HEK293 (cell line): ENCODE data around the gene FICD.

Source experiments
- CTCF ChIP-seq: fragments of 450-650 bp; formaldehyde crosslinking; IDR thresholded peaks from 2 replicates; pipeline ENCODE4 v1.5.1; 2016; ENCODE audit warnings: missing biosample characterization, missing genetic modification characterization
- GFI1B ChIP-seq: fragments of 450-650 bp; formaldehyde crosslinking; IDR thresholded peaks from 2 replicates; pipeline ENCODE4 v1.5.1; 2016; ENCODE audit warnings: missing biosample characterization, missing genetic modification characterization
- KLF9 ChIP-seq: fragments of 450-650 bp; formaldehyde crosslinking; IDR thresholded peaks from 2 replicates; pipeline ENCODE4 v1.5.1; 2016; ENCODE audit warnings: missing biosample characterization, missing genetic modification characterization, low read depth
- PRDM10 ChIP-seq: fragments of 450-650 bp; formaldehyde crosslinking; IDR thresholded peaks from 2 replicates; pipeline ENCODE4 v1.5.1; 2016; ENCODE audit warnings: missing biosample characterization, missing genetic modification characterization
- SALL2 ChIP-seq: fragments of 450-650 bp; formaldehyde crosslinking; IDR thresholded peaks from 2 replicates; pipeline ENCODE4 v1.5.0; 2017; ENCODE audit warnings: missing biosample characterization, mild to moderate bottlenecking, missing genetic modification characterization, borderline replicate concordance
- SP2 ChIP-seq: fragments of 450-650 bp; formaldehyde crosslinking; IDR thresholded peaks from 2 replicates; pipeline ENCODE4 v1.5.1; 2016; ENCODE audit warnings: missing biosample characterization, missing genetic modification characterization
- TRIM28 ChIP-seq: IDR thresholded peaks from 2 replicates; pipeline ENCODE4 v1.6.1; 2011; ENCODE audit warnings: low read length, control low read depth, borderline replicate concordance
- ZBTB1 ChIP-seq: fragments of 450-650 bp; formaldehyde crosslinking; IDR thresholded peaks from 2 replicates; pipeline ENCODE4 v1.5.1; 2016; ENCODE audit warnings: missing biosample characterization, missing genetic modification characterization
- ZBTB20 ChIP-seq: fragments of 450-650 bp; formaldehyde crosslinking; IDR thresholded peaks from 2 replicates; pipeline ENCODE4 v1.5.1; 2016; ENCODE audit warnings: missing biosample characterization, missing genetic modification characterization
- ZBTB44 ChIP-seq: fragments of 450-650 bp; IDR thresholded peaks from 2 replicates; pipeline ENCODE4 v1.5.1; 2018; ENCODE audit warnings: missing biosample characterization, mild to moderate bottlenecking, missing genetic modification characterization
- ZBTB6 ChIP-seq: fragments of 450-650 bp; formaldehyde crosslinking; IDR thresholded peaks from 2 replicates; pipeline ENCODE4 v1.5.1; 2017; ENCODE audit warnings: missing biosample characterization, missing genetic modification characterization
- ZFP41 ChIP-seq: fragments of 450-650 bp; formaldehyde crosslinking; IDR thresholded peaks from 2 replicates; pipeline ENCODE4 v1.5.1; 2016; ENCODE audit warnings: missing biosample characterization, missing genetic modification characterization, borderline replicate concordance
- ZIC2 ChIP-seq: fragments of 450-650 bp; formaldehyde crosslinking; IDR thresholded peaks from 2 replicates; pipeline ENCODE4 v1.5.1; 2016; ENCODE audit warnings: missing biosample characterization, missing genetic modification characterization
- ZNF132 ChIP-seq: fragments of 450-650 bp; formaldehyde crosslinking; IDR thresholded peaks from 2 replicates; pipeline ENCODE4 v1.5.1; 2017; ENCODE audit warnings: missing biosample characterization, missing genetic modification characterization, borderline replicate concordance
- ZNF146 ChIP-seq: fragments of 450-650 bp; formaldehyde crosslinking; IDR thresholded peaks from 2 replicates; pipeline ENCODE4 v1.5.1; 2016; ENCODE audit warnings: missing biosample characterization, missing genetic modification characterization
- ZNF2 ChIP-seq: fragments of 450-650 bp; formaldehyde crosslinking; IDR thresholded peaks from 2 replicates; pipeline ENCODE4 v1.5.1; 2016; ENCODE audit warnings: missing biosample characterization, missing genetic modification characterization
- ZNF221 ChIP-seq: fragments of 450-650 bp; formaldehyde crosslinking; IDR thresholded peaks from 2 replicates; pipeline ENCODE4 v1.5.1; 2017; ENCODE audit warnings: missing biosample characterization, missing genetic modification characterization, borderline replicate concordance
- ZNF48 ChIP-seq: fragments of 450-650 bp; formaldehyde crosslinking; IDR thresholded peaks from 2 replicates; pipeline ENCODE4 v1.5.1; 2016; ENCODE audit warnings: missing biosample characterization, missing genetic modification characterization
- ZNF510 ChIP-seq: fragments of 450-650 bp; formaldehyde crosslinking; IDR thresholded peaks from 2 replicates; pipeline ENCODE4 v1.5.1; 2018; ENCODE audit warnings: mild to moderate bottlenecking, missing genetic modification characterization, missing biosample characterization; ENCODE audit not compliant: insufficient replicate concordance
- ZNF529 ChIP-seq: fragments of 450-650 bp; formaldehyde crosslinking; IDR thresholded peaks from 2 replicates; pipeline ENCODE4 v1.5.1; 2017; ENCODE audit warnings: missing genetic modification characterization, missing biosample characterization; ENCODE audit not compliant: insufficient replicate concordance
- ZNF596 ChIP-seq: fragments of 450-650 bp; IDR thresholded peaks from 2 replicates; pipeline ENCODE4 v1.5.0; 2018; ENCODE audit warnings: missing biosample characterization, mild to moderate bottlenecking, missing genetic modification characterization, moderate library complexity
- ZNF600 ChIP-seq: fragments of 450-650 bp; formaldehyde crosslinking; IDR thresholded peaks from 2 replicates; pipeline ENCODE4 v1.5.1; 2016; ENCODE audit warnings: missing biosample characterization, missing genetic modification characterization
- ZNF692 ChIP-seq: fragments of 450-650 bp; formaldehyde crosslinking; IDR thresholded peaks from 2 replicates; pipeline ENCODE4 v1.5.1; 2016; ENCODE audit warnings: missing biosample characterization, missing genetic modification characterization
- ZNF707 ChIP-seq: fragments of 450-650 bp; formaldehyde crosslinking; IDR thresholded peaks from 2 replicates; pipeline ENCODE4 v1.5.1; 2016; ENCODE audit warnings: missing biosample characterization, missing genetic modification characterization
- ZNF76 ChIP-seq: fragments of 450-650 bp; formaldehyde crosslinking; IDR thresholded peaks from 2 replicates; pipeline ENCODE4; 2016; ENCODE audit warnings: low read depth, missing biosample characterization, missing genetic modification characterization, borderline replicate concordance
- ZSCAN16 ChIP-seq: fragments of 450-650 bp; formaldehyde crosslinking; IDR thresholded peaks from 2 replicates; pipeline ENCODE4 v1.5.1; 2016; ENCODE audit warnings: missing biosample characterization, missing genetic modification characterization
- ZSCAN30 ChIP-seq: fragments of 450-650 bp; IDR thresholded peaks from 2 replicates; pipeline ENCODE4 v1.5.1; 2018; ENCODE audit warnings: missing biosample characterization, mild to moderate bottlenecking, missing genetic modification characterization, moderate library complexity

FICD gene

GRCh38 chr12:108563136-108563803, 48.2 kb downstream of the FICD start (continued):
- TF ChIP-seq PRDM10 (tag by site-specific recombination) (peak; percentile 87), ZNF146 (no peak), ZBTB6 (tag by site-specific recombination) (no peak), ZNF600 (peak; percentile 73), ZNF132 (tag by site-specific recombination) (no peak), ZNF707 (tag by site-specific recombination) (no peak), ZNF76 (tag by site-specific recombination) (no peak), ZBTB44 (0 out of 2 replicates have a peak, but pooled peaks have one; percentile 32), ZIC2 (tag by site-specific recombination) (no peak), ZNF529 (tag by site-specific recombination) (no peak), ZSCAN30 (tag by site-specific recombination) (peak; percentile 74; the same call in 1 of the 2 replicates), SALL2 (no peak), ZNF510 (tag by site-specific recombination) (no peak), CTCF (tag by site-specific recombination) (peak; percentile 80), GFI1B (no peak), ZNF692 (no peak), ZNF2 (peak; percentile 83), ZSCAN16 (tag by site-specific recombination) (no peak), TRIM28 (0 out of 2 replicates have a peak, but pooled peaks have one; percentile 32), ZNF221 (no peak), SP2 (tag by site-specific recombination) (peak; percentile 61), ZNF48 (no peak), ZBTB20 (tag by site-specific recombination) (0 out of 2 replicates have a peak, but pooled peaks have one; percentile 3), KLF9 (tag by site-specific recombination) (peak; percentile 50), ZFP41 (tag by site-specific recombination) (no peak), ZBTB1 (tag by site-specific recombination) (no peak), ZNF596 (tag by site-specific recombination) (no peak)
